Measurements from ENCODE around the gene PURA. TPM values are rescaled to one million over a fixed set of nuclear protein-coding genes. Genes with fewer than 3 reads are reported as not detected.

PURA gene
- total RNA-seq, 2 experiments from 2014 or later, result 13.1 to 13.3 TPM

DNA sequence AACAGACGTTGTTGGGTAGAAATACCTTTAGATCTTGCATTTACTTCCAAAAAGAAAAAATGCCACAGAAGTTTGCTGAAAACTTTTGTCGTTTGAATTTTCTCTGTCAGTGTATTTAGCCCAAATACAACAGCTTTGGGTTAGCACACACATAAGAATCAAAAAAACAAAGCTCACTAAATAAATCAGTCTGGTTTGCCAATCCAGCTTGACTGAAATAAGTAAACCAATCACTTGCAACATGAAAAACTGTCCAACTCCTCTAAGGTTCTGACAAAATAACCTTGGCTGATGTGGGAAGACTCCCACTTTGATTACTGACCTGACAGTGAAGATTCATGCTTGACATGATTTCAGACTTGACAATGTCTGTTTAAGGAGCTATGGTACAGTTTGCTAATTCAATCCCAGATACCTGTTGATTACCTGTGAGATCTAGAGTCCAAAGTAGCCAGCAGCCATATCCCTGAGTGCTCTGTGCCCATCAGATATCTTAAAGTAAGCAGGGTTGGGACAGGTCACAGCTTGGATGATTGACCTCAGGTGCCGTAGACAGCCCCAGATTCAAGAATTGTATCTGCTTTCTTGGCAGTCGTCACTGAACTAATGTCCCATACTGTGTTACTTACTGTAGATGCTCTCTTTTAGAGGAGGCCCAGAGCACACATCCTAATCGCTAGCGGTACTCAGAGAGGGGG, 12.6 kb downstream of the PURA start:
- POLR2A ChIA-PET, result no interaction called here
- CTCF ChIA-PET, result interaction anchor here (0.8 to 1.1 kb wide), 2 partner anchors 18 to 19 kb away, joined by 3 read pairs; no protein-coding TSS in a partner anchor

DNA sequence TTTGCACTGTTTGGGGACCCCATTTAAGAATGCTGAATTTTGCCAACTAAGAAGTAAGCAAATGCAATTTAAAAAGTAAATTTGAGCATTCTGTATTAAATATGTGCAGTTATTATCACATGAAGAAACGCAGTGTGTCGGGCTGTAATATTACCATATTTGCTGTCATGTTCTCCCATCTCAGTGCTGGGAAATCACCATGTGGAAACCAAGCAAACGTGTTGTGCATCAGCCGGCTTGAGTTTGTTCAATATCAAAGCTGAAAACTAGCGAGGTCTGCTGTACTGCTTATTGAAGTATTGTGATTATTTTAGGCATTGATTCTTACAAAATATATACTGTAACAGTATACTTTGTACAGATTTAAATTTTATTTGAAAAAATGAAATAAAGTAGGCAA, 14.5 kb downstream of the PURA start:
- CTCF ChIA-PET, result no interaction called here
- POLR2A ChIA-PET, result no interaction called here

DNA sequence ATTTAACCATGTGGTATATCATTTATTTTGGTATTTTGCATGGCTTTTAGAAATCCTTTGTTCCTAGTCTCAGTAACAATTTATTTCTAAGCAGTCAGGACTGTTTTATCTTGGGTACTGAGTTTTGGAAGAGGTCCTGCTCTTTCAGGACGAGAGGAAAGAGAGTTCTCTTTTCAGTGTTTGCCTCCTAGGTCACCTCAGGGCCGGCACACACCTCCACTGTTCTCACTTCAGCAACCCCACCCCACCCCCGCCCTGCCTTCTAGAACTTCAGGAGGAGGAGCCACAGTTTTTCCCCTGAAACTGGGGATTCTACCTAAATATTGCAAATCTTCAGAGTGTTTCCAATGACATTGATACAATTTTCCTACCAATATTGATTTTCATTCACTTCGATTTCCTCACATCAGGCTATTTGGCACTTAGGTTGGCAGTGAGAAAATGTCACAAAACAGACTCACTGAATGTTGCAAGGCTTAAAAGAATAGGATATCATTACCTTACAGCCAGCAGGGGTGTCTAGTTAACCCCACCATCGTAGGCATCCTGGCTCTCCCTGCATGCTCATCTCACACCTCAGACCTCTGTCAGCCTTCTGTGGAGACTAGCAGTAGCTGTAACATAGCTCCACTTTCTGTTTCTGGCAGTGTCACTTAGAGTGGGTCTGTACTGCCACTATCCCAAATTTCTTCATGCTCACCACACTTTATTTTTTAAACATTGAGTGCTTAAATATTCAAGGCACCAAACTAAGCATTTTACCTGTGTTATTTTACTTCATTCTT, 17.2 kb downstream of the PURA start:
- ChIA-PET CTCF (interaction anchor here (0.5 to 2.4 kb wide), 5 partner anchors 13 to 51 kb away, joined by 3 to 9 read pairs (median 4); no protein-coding TSS in a partner anchor), POLR2A (no interaction called here)

DNA sequence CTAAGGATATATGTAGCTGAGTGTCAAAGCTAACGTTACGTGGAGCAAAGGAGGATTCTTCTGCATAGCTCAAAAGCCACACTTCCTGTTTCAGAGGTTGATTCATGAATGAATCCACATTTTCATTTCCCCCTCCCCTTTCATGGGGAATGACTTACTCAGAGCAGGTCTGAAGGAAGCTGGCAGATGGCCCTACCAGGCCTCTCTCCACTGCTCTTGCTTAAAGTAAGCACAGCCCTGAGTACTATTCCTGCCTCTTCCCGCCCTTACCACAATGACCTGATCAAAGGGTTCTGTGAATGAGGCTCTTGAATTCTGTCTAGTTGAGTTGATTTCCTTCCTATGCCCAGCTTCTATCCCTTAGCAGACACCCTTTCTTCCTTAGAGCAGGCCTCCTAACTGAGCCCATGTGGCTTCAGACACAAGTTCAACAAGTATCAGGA, 18.1 kb downstream of the PURA start:
- CTCF ChIA-PET, result interaction anchor here (0.5 to 2.4 kb wide), 5 partner anchors 12 to 51 kb away, joined by 3 to 9 read pairs (median 4); no protein-coding TSS in a partner anchor
- POLR2A ChIA-PET, result no interaction called here

DNA sequence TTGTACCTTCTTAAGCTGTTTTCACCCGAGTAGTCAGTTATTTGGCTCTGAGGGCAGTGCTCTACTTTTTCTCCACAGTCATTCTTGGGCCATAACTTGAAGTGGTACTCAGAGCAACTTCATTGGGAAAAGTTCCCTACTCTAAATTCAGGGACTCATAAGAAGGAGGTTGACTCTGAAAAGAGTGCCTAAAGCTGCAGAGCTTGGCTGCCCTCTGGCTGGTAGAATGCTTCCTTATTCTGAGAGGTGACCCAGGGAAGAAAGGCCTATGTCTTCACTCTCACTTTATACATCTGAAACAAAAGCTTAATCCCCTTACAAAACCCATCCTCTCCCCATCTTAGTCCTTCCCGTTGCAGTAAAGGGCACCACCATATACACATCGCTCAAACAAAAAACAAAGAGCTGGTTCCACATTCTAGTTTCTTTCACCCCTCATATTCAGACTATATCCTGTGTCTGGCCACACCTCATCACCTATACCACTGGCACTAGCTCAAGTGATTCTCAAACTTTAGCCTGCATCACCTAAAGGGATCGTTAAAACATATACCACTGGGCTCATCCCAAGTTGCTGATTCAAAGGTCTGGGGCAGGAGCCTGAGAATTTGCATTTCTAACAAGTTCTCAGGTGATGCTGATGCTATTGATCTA, 19.7 kb downstream of the PURA start:
- POLR2A ChIA-PET, result interaction anchor here (0.6 kb wide), 1 partner anchor 18 kb away, joined by 3 read pairs; no protein-coding TSS in a partner anchor
- CTCF ChIA-PET, result interaction anchor here (1.0 to 2.4 kb wide), 3 partner anchors 11 to 81 kb away, joined by 3 to 7 read pairs (median 5); no protein-coding TSS in a partner anchor

DNA sequence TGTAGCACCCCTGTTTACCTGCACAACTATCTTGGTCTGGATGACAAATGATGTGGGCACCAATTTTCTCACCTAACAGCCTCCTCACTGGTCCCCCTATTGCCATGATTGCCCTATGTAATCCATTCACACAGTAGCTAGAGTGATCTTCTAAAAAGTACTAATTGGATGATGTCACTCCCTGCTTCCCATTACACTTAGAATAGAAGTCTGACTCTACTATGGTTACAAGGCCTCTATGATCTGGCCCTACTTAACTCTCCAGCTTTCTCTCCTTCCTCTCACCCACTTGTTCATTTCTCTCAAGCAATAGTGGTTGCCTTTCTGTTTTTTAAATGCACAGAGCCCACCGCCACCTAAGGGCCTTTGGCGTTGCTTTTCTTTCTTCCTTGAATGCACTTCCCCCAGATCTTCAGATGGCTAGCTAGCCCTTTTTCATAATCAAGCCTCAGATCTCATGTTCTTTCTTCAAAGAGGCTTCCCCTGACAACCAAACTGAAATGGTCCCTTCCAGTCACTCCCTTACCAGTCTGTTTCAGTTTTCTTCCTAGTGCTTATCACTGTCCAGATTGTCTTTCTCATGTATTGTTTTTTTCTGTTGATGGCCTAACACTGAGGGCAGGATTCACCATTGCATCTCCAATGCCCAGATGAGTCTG, 20.5 kb downstream of the PURA start:
- POLR2A ChIA-PET, result no interaction called here

DNA sequence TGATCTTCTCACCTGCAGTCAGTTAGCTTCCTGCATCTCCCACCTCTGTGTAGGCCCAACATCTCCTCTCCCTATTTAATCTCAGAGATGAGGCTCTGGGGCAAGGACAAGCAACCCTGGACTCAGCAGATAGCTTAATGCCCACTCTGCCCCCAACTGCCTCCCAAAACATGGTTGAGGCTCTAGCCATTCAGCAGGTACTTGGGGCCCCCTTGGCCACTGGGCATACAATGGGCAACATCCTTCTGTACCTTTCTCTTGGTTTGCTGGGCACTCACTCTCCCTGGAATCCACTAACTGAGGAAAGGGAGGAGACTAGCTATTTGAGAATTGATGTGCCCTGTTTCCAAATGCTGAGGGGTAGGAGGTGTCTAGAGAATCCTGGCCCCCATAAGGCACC, 21.2 kb downstream of the PURA start:
- CTCF ChIA-PET, result interaction anchor here (1.9 kb wide), 1 partner anchor 9 kb away, joined by 7 read pairs; no protein-coding TSS in a partner anchor
- POLR2A ChIA-PET, result no interaction called here

More for the DNA sequence above, 20.5 kb downstream of the PURA start:
- CTCF ChIA-PET, result interaction anchor here (1.3 kb wide), 1 partner anchor 10 kb away, joined by 5 read pairs; no protein-coding TSS in a partner anchor

DNA sequence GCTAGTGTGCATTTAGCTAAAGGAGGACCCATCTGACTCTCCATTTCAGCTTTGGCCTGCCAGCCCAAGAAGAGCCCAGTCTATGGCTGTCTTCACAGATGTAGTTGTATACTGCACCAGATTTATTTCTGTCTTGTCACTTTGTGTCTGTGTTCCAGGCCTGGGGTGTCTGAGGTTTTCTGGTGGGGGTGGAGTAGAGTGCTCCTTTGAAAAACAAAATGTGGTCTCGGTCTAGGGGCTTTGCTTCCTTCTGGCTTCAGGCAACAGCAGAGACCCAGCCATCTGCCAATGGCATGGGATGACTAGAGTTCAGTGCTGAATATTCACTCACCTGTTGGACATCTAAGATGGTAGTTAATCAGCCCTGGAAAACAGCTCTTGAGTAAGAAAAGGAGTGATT, 22.7 kb downstream of the PURA start:
- ChIA-PET POLR2A (no interaction called here), CTCF (interaction anchor here (0.9 to 1.9 kb wide), 2 partner anchors 8 to 18 kb away, joined by 3 to 7 read pairs; no protein-coding TSS in a partner anchor)

DNA sequence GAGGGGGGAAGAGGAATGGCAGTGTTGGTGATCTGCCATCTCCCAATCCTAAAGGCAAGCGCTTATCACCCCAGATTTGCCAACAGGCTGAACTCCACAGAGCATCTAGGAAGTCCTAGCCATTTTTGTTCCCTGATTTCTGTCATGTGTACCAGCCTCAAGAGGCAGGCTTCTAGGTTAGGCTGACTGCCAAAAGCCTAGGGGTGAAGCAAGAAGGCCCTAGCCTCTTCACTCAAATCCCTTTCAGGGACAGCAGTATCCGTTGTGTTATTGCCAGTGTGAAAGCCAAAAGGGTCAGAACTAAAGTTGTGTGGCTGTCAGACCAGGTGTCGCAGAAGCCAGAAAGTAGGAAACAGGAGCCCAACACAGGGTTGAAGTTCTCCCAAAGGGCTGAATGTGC, 26.5 kb downstream of the PURA start:
- ChIA-PET POLR2A (no interaction called here), CTCF (no interaction called here)

DNA sequence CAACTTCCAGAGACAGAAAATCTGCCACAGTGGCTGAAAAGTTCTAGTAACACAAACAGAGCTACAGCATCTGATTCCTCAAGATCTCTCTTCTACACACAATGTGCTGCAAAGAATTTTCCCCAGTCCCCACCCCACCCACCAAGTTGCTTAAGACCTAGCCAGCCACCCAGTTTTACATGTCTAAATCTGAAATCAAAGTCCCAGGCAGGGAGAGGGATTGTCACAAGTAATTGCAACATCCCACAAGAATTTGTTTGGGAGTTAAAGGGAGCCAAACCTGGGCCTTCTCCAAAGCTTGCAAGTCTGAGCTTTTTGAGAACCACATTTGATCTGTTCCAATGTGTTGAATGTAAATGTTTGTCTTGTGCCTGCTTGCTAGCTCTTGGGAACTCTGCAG, 27.3 kb downstream of the PURA start:
- ChIA-PET POLR2A (no interaction called here), CTCF (interaction anchor here (0.7 to 1.3 kb wide), 4 partner anchors 13 to 69 kb away, joined by 3 to 4 read pairs (median 3); no protein-coding TSS in a partner anchor)

DNA sequence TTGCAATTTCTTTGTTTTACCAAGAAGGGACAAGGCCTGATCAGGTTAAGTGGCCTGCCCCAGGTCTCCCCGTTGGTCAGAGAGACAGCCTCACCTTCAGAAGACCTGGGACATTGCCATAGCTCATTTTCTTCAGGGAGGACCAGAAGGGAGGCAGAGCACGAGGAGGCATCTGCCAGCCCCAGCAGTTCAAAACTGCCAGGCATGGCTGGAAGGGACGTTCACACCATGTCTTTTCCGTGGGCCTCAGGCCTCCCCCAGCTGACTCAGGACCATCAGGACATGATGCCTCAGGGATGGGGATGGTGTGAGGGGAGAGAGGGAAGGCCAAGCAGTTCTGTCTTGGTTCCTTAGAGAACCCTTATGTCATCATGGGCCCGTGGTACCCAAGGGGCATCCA, 28.3 kb downstream of the PURA start:
- CTCF ChIA-PET, result interaction anchor here (0.6 to 1.3 kb wide), 4 partner anchors 14 to 70 kb away, joined by 3 to 4 read pairs (median 3); no protein-coding TSS in a partner anchor
- POLR2A ChIA-PET, result no interaction called here

DNA sequence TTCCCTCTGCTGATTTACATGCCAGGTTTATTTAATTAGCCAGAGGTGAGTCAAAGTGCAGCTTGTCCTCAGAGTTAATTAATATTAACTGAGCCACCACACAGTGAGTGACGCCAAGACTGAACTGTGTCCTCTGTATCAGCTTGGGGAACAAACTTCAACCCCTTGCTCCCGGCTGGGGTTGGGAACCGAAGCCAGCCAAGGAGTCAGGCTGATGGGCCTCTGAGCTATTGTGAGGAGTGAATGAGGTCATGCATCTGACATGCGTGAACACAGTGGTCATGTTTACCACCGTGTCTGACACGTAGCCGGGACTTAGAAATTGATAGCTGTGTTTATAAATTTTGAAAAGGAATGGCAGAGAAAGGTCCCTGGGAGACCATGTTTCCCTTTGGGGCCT, 28.9 kb downstream of the PURA start:
- ChIA-PET POLR2A (no interaction called here), CTCF (interaction anchor here (0.6 to 2.2 kb wide), 4 partner anchors 11 to 767 kb away, joined by 3 to 9 read pairs (median 3); no protein-coding TSS in a partner anchor)

DNA sequence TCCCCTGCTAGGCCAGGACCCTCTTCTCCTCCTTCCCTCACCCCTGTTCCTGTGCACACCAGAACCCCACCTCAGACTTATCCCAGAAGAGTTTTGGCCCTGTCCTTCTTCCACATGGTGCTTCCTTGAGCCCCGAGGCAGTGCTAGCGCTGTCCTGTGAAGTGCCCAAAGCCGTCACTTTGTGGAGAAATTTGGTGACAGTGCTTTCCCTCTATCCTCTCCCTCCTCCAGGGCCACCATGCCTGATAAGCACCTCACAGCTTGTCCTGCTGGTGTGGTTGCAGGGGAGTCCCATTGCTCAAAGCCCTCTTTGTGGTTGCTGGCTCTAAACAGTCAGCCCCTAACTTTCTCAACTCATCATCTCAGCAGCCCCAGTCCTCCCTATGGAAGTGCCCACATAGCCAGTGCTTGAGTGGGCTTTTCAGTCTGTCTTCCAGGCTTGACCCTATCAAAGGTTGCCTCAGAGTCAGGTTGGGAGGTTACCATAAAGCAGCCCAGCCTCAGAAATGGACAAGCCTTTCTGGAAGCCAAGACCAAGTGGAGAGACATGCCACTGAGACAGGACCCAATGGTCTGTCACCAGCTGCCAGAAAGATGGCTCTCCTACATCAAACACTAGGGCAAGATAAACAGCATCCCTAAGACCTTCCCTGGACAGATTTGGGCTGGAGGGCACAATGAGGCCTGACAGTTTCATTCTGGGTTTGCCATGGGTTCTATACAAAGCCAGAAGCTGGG, 29.8 kb downstream of the PURA start:
- POLR2A ChIA-PET, result interaction anchor here (0.6 kb wide), 1 partner anchor 36 kb away, joined by 3 read pairs; no protein-coding TSS in a partner anchor
- CTCF ChIA-PET, result interaction anchor here (0.5 to 4.0 kb wide), 19 partner anchors 10 to 1430 kb away, joined by 3 to 35 read pairs (median 4); no protein-coding TSS in a partner anchor

DNA sequence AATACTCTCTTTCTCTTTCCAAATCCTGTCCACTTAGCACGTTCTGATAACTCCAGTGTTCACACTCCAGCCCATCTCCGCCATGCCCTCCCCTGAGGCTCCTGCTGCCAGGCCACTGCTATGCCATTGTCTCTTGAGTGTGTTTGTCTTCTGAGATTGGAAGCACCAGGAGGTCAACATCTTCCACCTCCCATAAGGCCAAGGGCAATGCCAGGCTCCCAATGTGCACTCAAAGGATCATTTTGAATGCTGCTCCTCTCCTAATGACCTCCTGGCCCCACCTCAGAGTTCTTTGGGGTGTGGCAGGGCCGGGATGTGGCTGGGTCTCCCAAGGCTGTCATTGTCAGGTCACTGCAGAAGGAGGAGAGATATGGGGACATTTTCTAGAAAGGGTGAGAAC, 31.3 kb downstream of the PURA start:
- ChIA-PET CTCF (interaction anchor here (0.6 to 4.0 kb wide), 15 partner anchors 9 to 76 kb away, joined by 3 to 35 read pairs (median 6); partner anchors contain the start of gene PURA), POLR2A (interaction anchor here (0.6 to 1.0 kb wide), 2 partner anchors 30 to 32 kb away, joined by 3 read pairs; no protein-coding TSS in a partner anchor)

DNA sequence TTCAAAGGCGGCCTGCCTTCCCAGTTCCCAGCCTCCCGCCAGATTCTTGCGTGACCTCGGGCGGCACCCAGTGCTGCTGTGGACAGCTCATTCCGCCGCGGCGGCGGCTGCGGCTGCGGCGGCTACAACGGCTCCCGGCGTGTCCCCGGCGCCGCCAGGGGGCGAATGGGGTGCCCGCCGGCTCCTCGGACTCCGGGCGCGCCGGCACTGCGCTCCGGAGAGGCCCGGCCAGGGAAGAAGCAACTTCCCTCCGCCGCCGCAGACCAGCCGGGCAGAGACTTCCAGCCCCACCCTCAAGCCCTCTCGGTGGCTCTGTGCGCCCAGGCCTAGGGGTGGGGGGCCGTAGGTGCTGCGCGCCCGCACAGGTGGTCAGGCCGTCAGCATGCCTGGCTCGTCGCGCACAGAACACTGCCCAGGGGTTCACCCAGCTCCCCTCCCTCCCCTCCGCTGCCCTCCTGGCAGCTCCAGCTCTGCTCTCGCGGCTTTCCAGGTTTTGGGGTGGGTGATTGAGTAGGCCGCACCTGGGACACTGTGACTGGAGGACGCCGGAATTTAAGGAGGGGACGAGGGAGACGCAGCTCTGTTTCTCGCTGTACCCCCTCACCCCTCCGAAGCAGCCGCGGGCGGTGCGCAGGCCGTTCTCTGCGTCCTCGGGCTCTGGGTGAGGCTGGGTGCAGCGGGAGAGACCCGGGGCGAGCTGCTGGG, 32.1 kb downstream of the PURA start:
- CTCF ChIA-PET, result interaction anchor here (0.6 to 4.0 kb wide), 13 partner anchors 9 to 282 kb away, joined by 3 to 35 read pairs (median 5); partner anchors contain the start of gene PURA
- POLR2A ChIA-PET, result interaction anchor here (0.6 to 1.0 kb wide), 2 partner anchors 31 to 33 kb away, joined by 3 read pairs; no protein-coding TSS in a partner anchor

DNA sequence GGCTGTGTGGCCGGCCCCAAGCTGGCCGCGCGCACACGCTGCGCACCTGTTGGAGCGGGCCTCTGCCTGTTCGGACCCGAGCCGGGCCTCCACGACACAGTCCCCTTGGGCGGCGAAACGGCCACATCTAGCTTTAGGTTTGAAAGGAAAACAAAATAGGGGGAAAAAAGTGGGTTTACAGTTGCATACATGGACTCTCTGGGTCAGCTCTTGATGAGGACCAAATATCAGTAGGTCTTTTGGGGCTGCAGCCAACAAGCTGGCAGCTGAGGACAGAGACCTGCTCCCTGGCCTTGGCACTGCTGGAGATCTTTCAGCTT, 32.6 kb downstream of the PURA start:
- CTCF ChIA-PET, result interaction anchor here (1.0 to 4.0 kb wide), 9 partner anchors 8 to 282 kb away, joined by 3 to 35 read pairs (median 6); no protein-coding TSS in a partner anchor

DNA sequence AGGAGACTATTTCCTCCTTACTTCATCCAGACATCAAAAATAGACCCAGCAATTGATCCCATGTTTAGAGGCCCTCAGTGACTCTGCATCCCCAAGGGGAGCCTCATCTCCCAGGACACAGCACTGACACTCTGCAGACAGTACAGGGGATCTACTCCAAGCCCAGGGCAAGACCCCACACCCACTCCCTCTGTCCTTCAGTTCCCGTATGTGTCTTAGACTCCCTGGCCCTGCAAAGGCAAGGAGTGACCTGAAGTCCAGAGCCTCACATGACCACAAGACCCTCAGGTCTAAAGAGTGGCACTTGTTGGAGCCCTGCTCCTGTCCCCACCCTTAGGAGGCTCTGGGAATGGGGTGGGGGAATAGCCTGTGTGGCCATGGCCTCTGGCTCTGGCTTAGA, 33.6 kb downstream of the PURA start:
- ChIA-PET CTCF (no interaction called here), POLR2A (no interaction called here)

More for the DNA sequence above, 32.6 kb downstream of the PURA start:
- POLR2A ChIA-PET, result no interaction called here
